Chondrocyte (in vitro differentiated cells): ENCODE results near the gene NEURL2. TPM values are rescaled to one million over a fixed set of nuclear protein-coding genes. Genes with fewer than 3 reads are reported as not detected.
A peak's percentile ranks its signal among the peaks of the same experiment; 100 is the strongest.

Experiments used
- DNase-seq: peaks from one replicate; pipeline ENCODE4 v3.0.0; 2021; ENCODE audit warnings: mixed read lengths, low spot score
- H3K27ac Mint-ChIP-seq: one replicate; pipeline ENCODE4 v1.8.0; 2021; ENCODE audit warnings: mild to moderate bottlenecking, moderate library complexity, mixed read lengths; ENCODE audit not compliant: unreplicated experiment
- H3K27me3 Mint-ChIP-seq: 2 replicates; pipeline ENCODE4 v1.8.0; 2021; ENCODE audit warnings: low read depth, mixed read lengths
- H3K36me3 Mint-ChIP-seq: 2 replicates; pipeline ENCODE4 v1.8.0; 2021; ENCODE audit warnings: low read depth, mixed read lengths
- H3K4me1 Mint-ChIP-seq: 2 replicates; pipeline ENCODE4 v1.8.0; 2021; ENCODE audit warnings: low read depth, mild to moderate bottlenecking, mixed read lengths
- H3K4me3 Mint-ChIP-seq: one replicate; pipeline ENCODE4 v1.8.0; 2021; ENCODE audit warnings: mild to moderate bottlenecking, moderate library complexity, mixed read lengths; ENCODE audit not compliant: unreplicated experiment
- H3K9me3 Mint-ChIP-seq: 2 replicates; pipeline ENCODE4 v1.8.0; 2021; ENCODE audit warnings: low read depth, mixed read lengths
- CTCF ChIP-seq: fragments of 200-600 bp; sonication (generic); IDR thresholded peaks from 2 replicates; pipeline ENCODE4 v1.5.0; 2021; ENCODE audit warnings: antibody characterized with exemption, mild to moderate bottlenecking, moderate library complexity
- long read RNA-seq: library from polyadenylated mRNA; stranded (forward); transcript quantifications from one replicate; pipeline ENCODE4 v2.0.0, GENCODE V29; 2021
- total RNA-seq: library from RNA; stranded (reverse); gene quantifications from 3 replicates; pipeline ENCODE4 v1.2.1, GENCODE V29; 2021

The NEURL2 gene
- total RNA-seq: 1.8 to 3.0 TPM (median 2.7 TPM) in 3 replicates
- long read RNA-seq, partial matches to known transcripts: 0 of 4 reads
- long read RNA-seq, other reads (novel, unspliced or antisense): 0 of 4 reads

- TF ChIP-seq CTCF: peak; percentile 25
- Mint-ChIP-seq H3K4me1 (peaks cover 20% of the 10 kb centered on the region), H3K27me3 (no peaks in the 10 kb centered on the region), H3K9me3 (no peaks in the 10 kb centered on the region), H3K27ac (peak within 1 kb of the TSS; percentile 94), H3K4me3 (peak within 1 kb of the TSS; percentile 91), H3K36me3 (peaks cover 3% of the 10 kb centered on the region)
- DNase-seq: peak; percentile 96
These were observed at the start of gene NEURL2, which contains the start of gene CTSA for GRCh38 chr20:45890985-45891983. Gene NEURL2, minus strand, starts transcription at chr20:45891208. Its CDS starts 217 bp downstream, at chr20:45890991. Gene CTSA, plus strand, starts transcription at chr20:45891335. Its CDS starts 234 bp downstream, at chr20:45891569.

GRCh38 chr20:45940469-45940868 is 49.5 kb upstream of the NEURL2 start:
- Mint-ChIP-seq H3K4me1 (peaks cover 13% of the 10 kb centered on the region), H3K36me3 (peaks cover 25% of the 10 kb centered on the region), H3K27me3 (no peaks in the 10 kb centered on the region), H3K4me3 (no peak overlapping the region), H3K27ac (no peak overlapping the region), H3K9me3 (no peaks in the 10 kb centered on the region)
- no peak for DNase-seq
- no peak for TF ChIP-seq CTCF

- no peak overlapping the region for H3K27ac Mint-ChIP-seq
- H3K4me1 Mint-ChIP-seq: peaks cover 13% of the 10 kb centered on the region
These were observed 49.0 kb upstream of the NEURL2 start for GRCh38 chr20:45940053-45940452.

GRCh38 chr20:45938727-45939438 is 47.9 kb upstream of the NEURL2 start:
- no peak for DNase-seq
- Mint-ChIP-seq H3K27ac (no peak overlapping the region), H3K36me3 (peaks cover 19% of the 10 kb centered on the region), H3K9me3 (no peaks in the 10 kb centered on the region), H3K4me3 (no peak overlapping the region), H3K27me3 (no peaks in the 10 kb centered on the region), H3K4me1 (peaks cover 8% of the 10 kb centered on the region)
- TF ChIP-seq CTCF: no peak

More at GRCh38 chr20:45940053-45940452, 49.0 kb upstream of the NEURL2 start:
- Mint-ChIP-seq H3K9me3 (no peaks in the 10 kb centered on the region), H3K4me3 (no peak overlapping the region), H3K36me3 (peaks cover 25% of the 10 kb centered on the region), H3K27me3 (no peaks in the 10 kb centered on the region)
- no peak for DNase-seq
- TF ChIP-seq CTCF: no peak

GRCh38 chr20:45937765-45938164 is 46.8 kb upstream of the NEURL2 start:
- H3K4me3 Mint-ChIP-seq: no peak overlapping the region
- H3K4me1 Mint-ChIP-seq: peaks cover 13% of the 10 kb centered on the region
- H3K27me3 Mint-ChIP-seq: no peaks in the 10 kb centered on the region
- TF ChIP-seq CTCF: no peak
- no peaks in the 10 kb centered on the region for H3K9me3 Mint-ChIP-seq
- no peak for DNase-seq
- no peak overlapping the region for H3K27ac Mint-ChIP-seq
- peaks cover 20% of the 10 kb centered on the region for H3K36me3 Mint-ChIP-seq
